GM19463 (cell line): Measurements from ENCODE around the gene EMC10.
A peak's percentile ranks its signal among the peaks of the same experiment; 100 is the strongest.
"Not testable (repeated sequence)": the region's sequence is repeated elsewhere in the genome, so short reads cannot be mapped to it uniquely, and the experiment has no call there.

Source experiments
- ATAC-seq: cut with Tn5 transposase; IDR thresholded peaks from one replicate; pipeline ENCODE4 v1.9.1; 2021; ENCODE audit warnings: mild to moderate bottlenecking, moderate library complexity; ENCODE audit not compliant: unreplicated experiment

The EMC10 gene

DNA sequence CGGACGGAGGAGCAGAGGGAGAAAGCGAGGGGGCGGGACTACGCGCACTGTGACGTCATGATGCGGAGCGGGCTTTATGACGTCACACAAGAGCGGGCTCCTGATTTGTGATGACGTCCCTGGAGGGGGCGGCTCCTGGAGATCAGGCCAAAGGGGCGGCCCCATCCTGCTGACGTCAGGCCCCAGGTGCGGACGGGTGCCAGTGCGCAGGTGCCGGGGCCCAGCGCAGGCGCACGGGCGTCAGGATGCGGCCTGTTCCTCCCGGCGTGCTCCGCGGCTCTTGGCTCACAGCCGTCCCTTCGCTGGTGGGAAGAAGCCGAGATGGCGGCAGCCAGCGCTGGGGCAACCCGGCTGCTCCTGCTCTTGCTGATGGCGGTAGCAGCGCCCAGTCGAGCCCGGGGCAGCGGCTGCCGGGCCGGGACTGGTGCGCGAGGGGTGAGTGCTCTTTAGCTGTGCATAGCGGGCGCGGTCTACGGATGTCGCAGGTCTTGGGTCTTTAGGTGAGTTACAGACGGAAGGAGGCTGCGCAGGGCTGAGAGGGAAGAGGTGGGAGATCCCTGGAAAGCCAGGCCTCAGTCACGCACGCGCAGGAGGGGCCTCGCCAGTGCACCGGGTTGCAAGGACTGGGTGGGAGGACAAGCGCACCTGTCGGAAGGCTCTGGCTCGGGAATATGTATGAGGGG is at the start of gene EMC10, which contains the start of gene GARIN5A:
EMC10 (plus strand) TSS at position 284 of the 683 bp plus-strand sequence; CDS start at position 322, 38 bp downstream.
GARIN5A (minus strand) TSS at position 625 of the 683 bp plus-strand sequence; CDS start at position 165, 460 bp downstream.
- peak; percentile 86 for ATAC-seq

- no peak for ATAC-seq
Observed at GRCh38 chr19:50427318-50427925, 48.9 kb upstream of the EMC10 start.

GRCh38 chr19:50427997-50428425 is 48.3 kb upstream of the EMC10 start:
- no peak for ATAC-seq

DNA sequence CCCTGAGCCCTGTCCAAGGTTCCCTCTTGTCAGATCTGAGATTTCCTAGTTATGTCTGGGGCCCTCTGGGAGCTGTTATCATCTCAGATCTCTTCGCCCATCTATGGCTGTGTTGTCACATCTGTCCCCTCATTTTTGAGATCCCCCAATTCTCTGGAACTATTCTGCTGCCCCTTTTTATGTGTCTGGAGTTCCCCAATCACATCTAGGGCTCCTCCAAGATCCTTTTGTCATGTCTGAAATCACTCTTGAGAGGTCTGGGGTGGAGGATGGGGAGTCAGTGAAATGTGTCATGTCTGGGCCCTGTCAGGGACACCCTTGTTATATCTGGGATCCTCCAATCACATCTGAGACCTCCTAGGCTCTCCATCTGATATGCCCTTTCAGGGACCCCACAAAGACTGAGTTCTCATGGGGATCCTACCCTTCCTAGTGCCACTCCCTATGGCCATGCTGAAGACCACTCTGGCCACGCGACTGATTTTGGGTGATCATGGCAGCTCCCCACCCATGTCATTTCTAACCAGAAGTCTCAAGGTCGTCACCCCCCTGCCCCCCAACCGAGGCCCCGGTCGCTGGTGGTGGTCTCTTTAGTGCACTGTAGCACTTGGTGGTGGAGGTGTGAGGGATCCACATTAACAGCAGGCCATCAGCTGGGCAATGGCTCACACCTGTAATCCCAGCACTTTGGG is 47.4 kb upstream of the EMC10 start:
- ATAC-seq = no peak

- no peak for ATAC-seq
Observed at GRCh38 chr19:50430888-50431342, 45.4 kb upstream of the EMC10 start.

DNA sequence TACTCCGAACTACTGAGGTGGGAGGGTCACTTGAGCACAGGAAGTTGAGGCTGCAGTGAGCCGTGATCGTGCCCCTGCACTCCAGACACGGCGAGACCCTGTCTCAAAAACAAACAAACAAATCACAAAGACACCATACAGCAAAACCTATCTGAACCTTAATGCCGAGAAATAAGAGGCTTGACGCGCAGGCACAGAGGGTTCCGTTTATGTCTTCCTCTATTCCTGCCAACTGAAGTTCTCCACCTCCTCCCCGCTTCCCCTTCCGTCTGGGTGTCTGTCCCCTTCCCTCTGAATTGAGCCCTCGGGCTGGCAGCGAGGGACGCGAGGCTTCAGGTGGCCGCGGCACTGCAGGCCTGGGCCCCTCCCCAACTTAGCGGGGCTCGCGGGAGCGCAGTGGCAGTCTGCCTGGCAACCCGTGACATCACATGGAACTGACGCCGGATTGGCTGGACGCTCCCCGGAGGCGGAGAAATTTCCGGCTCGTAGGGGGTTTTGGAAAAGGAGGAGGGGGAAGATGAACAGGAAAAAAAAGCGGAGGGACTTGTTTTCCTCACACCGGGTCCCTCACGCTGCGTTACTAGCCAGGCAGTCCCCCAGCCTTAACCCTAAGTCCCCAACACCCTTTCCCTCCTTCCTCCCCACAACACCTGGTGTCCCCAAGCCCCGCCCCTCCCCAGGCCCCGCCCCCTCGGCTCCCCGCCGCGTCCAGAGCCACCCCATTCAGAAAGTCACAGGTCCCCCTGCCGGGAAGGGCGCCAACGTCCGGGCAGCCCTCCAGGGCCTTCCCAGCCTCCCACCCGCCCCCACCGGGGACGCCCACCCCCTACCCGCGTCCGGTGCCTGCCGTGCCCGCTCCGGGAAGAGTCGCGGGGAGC is 44.7 kb upstream of the EMC10 start:
- peak; percentile 71 for ATAC-seq

DNA sequence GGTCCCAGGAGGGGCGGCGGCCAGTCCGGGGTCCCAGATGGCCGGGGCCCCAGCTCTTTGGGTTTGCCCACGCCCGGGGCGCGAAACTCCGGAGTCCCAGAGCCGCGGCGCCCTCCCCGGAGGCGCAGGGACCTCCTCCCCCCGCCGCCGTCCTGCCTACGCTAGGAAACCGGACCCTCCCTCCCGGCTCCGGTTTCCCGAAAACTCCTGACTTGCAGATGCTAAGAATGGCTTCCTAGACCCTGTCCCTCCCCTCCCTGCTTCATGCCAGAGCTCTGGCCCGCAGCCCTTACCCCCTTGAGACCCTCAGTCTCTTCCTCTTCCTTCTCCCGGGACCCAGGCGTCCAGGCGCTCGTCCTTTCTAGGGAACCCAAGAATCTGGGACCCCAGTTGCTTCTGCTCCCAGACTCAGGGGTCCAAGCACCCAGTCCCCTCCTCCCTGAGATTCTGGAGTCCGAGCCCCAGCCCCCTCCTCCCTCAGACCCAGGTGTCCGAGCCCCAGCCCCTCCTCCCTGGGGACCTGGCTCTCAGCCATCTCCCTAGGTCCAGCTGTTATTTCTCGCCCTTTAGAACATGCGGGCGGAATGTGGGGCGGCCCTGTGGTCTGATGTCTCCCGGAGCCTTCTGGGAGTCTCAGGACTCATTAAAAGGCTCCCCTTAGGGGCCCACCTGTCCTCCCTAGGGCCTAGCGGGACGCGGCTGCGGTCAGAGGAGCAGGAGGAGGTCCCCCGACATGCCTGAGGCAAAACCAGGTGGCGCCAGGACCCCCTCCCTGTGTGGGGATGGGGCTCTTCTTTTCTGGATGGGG is 43.9 kb upstream of the EMC10 start, which contains the start of gene MYBPC2:
MYBPC2 (plus strand) TSS at position 672 of the 808 bp plus-strand sequence; CDS start at position 734, 62 bp downstream.
- no peak for ATAC-seq

GRCh38 chr19:50433201-50434180 is 42.8 kb upstream of the EMC10 start:
- ATAC-seq = no peak

GRCh38 chr19:50434525-50434924 is 41.8 kb upstream of the EMC10 start:
- no peak for ATAC-seq

DNA sequence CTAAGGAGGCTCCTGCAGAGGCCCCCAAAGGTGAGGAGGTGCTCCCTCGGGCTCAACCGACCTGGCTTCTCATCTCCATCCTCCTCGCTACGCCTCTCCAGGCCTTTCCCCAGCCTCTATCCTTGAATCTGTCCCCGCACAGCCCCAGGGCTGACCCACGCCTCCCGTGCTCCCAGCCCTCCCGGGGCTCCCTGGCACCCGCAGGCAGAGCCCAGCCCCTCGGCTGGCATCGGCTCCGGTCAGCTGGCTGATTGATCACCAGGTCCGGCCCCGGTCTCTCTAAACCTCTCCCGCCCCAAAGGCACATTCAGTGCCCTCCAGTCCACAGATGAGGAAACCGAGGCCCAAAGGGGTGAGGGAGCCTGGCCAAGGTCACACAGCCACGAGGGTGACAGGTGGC is 41.1 kb upstream of the EMC10 start:
- no peak for ATAC-seq

DNA sequence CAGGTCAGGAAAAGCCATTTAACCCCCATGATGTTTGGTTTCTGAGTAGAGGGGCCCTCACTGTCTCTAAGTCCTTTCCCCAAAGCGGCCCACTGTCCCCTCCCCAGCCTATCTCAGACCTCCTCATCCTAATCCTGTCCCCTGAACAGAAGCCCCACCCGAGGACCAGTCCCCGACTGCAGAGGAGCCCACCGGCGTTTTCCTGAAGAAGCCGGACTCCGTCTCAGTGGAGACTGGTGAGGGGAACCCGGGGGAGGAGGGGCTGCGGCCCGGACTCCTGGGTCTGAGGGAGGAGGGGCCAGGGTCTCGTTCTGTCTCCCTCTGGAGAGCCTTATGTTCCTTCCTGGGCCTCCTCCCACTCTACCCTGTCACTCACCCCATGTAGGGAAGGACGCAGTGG is 40.7 kb upstream of the EMC10 start:
- ATAC-seq = no peak

DNA sequence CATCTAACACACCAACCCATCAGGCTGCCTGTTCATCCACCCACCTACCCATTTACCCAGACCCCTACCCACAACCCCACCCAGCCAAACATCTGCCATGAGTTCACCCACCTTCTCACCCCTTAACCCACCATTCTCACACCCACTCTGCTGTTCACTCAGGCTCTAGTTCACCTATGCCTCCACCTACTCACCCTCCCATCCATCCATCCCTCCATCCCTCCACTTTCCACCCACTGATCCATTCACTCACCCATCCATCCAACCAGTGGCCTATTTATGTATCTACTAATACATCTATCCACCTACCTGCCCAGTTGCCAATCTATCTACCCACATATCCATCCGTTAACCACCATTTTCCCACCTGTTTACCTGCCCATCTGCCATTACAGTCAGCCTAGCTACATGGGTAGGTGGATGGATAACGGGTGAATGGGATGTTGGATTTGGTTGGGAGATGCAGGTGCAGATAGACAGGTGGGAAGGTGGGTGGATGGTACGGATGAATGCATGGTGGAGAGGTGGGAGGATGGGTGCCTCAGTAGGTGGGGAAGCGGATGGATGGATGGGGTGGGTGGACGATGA is 38.4 kb upstream of the EMC10 start:
- ATAC-seq = no peak

DNA sequence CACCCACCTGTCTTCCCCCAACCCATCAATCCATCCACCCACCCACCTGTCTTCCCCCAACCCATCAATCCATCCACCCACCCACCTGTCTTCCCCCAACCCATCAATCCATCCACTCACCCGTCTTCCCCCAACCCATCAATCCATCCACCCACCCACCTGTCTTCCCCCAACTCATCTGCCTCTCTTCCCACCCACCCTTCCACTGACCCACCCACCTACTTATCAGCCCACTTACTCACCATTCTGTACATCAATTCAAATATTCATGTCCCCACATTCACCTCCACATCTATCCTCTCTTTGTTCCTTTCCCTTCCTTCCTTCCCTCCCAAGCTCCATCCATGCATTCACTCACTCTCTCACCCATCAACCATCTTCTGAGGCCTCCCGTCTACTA is 37.2 kb upstream of the EMC10 start:
- ATAC-seq = not testable (repeated sequence)

GRCh38 chr19:50444059-50444458 is 32.2 kb upstream of the EMC10 start:
- ATAC-seq = no peak

GRCh38 chr19:50447053-50447452 is 29.3 kb upstream of the EMC10 start:
- no peak for ATAC-seq

DNA sequence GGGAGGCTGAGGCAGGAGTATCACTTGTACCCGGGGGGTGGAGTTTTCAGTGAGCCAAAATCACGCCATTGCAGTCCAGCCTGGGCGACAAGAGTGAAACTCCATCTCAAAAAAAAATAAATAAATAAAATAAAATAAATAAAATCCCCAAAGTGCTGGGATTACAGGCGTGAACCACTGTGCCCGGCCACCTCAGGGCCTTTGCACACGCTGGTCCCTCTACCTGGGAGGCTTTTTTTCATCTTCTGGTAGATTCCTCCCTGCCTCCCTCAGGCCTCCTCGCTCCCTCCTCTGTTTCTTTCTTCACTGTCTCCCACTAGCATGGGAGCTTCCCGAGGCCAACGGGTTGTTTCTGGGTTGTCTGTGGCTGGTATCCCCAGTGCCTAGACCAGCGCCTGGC is 28.6 kb upstream of the EMC10 start:
- ATAC-seq = no peak

DNA sequence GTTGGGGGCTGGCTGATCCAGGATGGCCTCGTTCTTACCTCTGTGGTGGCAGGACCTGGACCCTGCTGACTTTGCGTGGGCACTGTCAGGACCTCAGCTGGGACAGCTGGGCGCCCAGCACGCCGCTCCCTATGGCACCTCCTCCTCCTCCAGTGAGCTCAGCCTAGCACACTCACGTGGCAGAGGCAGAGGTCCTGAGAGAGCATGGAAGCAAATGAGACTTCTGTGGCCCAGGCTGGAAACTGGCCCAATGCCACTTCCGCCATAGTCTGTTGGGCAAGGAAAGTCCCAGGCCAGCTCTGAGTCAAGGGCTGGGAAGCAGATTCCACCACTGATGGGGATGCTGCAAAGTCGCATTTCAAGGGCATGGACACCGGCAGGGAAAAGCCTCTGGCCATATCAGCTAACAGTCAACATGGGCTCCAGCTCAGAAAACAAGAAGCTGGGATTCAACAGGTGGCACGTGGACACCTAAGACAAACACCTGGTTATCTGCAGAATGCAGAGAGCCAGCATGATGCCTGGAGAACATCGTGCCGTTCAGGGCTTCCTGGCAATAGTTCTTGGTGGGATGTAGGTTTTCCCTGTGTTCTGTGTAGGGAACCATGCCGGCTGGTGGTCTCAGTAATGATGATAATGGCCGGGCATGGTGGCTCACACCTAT is 26.9 kb upstream of the EMC10 start:
- ATAC-seq = no peak
